ENCODE data around the gene PER3. TPM values are rescaled to one million over a fixed set of nuclear protein-coding genes. Genes with fewer than 3 reads are reported as not detected.

The PER3 gene
- total and polyA plus RNA-seq, 2 donors from 2014 or later: 5.1 to 23.8 TPM

GRCh38 chr1:7838714-7839113 is 54.6 kb downstream of the PER3 start:
- H3K4me3 ChIP-seq (ENCODE audit: low read length in 3 of 3): no peak overlapping the region
- peaks cover 0 to 74% (median 43%) of the 10 kb centered on the region in 3 donors for H3K36me3 ChIP-seq (ENCODE audit: control insufficient read depth in 2 of 3, insufficient read depth in 3 of 3, low read length in 3 of 3)
- intact Hi-C loops (cut with DNase I): no loop called here
- no peak for TF ChIP-seq CTCF (IDR thresholded peaks at IDR 0.05; ENCODE audit: borderline replicate concordance, extremely low read depth, insufficient read depth)
- DNase-seq (no peak), FAIRE-seq (no peak)
- H3K4me1 ChIP-seq (ENCODE audit: control insufficient read depth in 2 of 3, insufficient read depth in 2 of 3, low read depth in 1 of 3, low read length in 3 of 3): no peaks in the 10 kb centered on the region
- no peak overlapping the region for H3K27ac ChIP-seq (ENCODE audit: low read depth in 2 of 2, low read length in 2 of 2)
- H3K9me3 ChIP-seq (ENCODE audit: control insufficient read depth in 2 of 3, insufficient read depth in 1 of 3, low read length in 3 of 3): peaks cover 0 to 9% (median 5%) of the 10 kb centered on the region in 3 donors
- no peaks in the 10 kb centered on the region for H3K27me3 ChIP-seq (ENCODE audit: control insufficient read depth, insufficient read depth, low read length)
- H3K9ac ChIP-seq (ENCODE audit: low read length in 3 of 3): no peak overlapping the region

GRCh38 chr1:7839526-7839925 is 55.4 kb downstream of the PER3 start:
- no peak for DNase-seq
- intact Hi-C loops (cut with DNase I): no loop called here
- H3K4me1 ChIP-seq (ENCODE audit: control insufficient read depth in 2 of 3, insufficient read depth in 2 of 3, low read depth in 1 of 3, low read length in 3 of 3): no peaks in the 10 kb centered on the region
- H3K9me3 ChIP-seq (ENCODE audit: control insufficient read depth in 2 of 3, insufficient read depth in 1 of 3, low read length in 3 of 3): peaks cover 0 to 9% (median 5%) of the 10 kb centered on the region in 3 donors
- H3K27me3 ChIP-seq (ENCODE audit: control insufficient read depth, insufficient read depth, low read length): no peaks in the 10 kb centered on the region
- no peak for FAIRE-seq
- no peak for TF ChIP-seq CTCF (IDR thresholded peaks at IDR 0.05; ENCODE audit: borderline replicate concordance, extremely low read depth, insufficient read depth)
- H3K4me3 ChIP-seq (ENCODE audit: low read length in 3 of 3): no peak overlapping the region
- no peak overlapping the region for H3K27ac ChIP-seq (ENCODE audit: low read depth in 2 of 2, low read length in 2 of 2)
- no peak overlapping the region for H3K9ac ChIP-seq (ENCODE audit: low read length in 3 of 3)
- H3K36me3 ChIP-seq (ENCODE audit: control insufficient read depth in 2 of 3, insufficient read depth in 3 of 3, low read length in 3 of 3): peaks cover 0 to 80% (median 42%) of the 10 kb centered on the region in 3 donors

GRCh38 chr1:7842517-7842916 is 58.4 kb downstream of the PER3 start:
- DNase-seq (no peak), FAIRE-seq (no peak)
- TF ChIP-seq CTCF (IDR thresholded peaks at IDR 0.05; ENCODE audit: borderline replicate concordance, extremely low read depth, insufficient read depth): no peak
- no peaks in the 10 kb centered on the region for H3K27me3 ChIP-seq (ENCODE audit: control insufficient read depth, insufficient read depth, low read length)
- no peak overlapping the region for H3K4me3 ChIP-seq (ENCODE audit: low read length in 3 of 3)
- no peaks in the 10 kb centered on the region for H3K4me1 ChIP-seq (ENCODE audit: control insufficient read depth in 2 of 3, insufficient read depth in 2 of 3, low read depth in 1 of 3, low read length in 3 of 3)
- H3K9me3 ChIP-seq (ENCODE audit: control insufficient read depth in 2 of 3, insufficient read depth in 1 of 3, low read length in 3 of 3): peaks cover 0 to 9% (median 5%) of the 10 kb centered on the region in 3 donors
- H3K27ac ChIP-seq (ENCODE audit: low read depth in 2 of 2, low read length in 2 of 2): no peak overlapping the region
- intact Hi-C loops (cut with DNase I): no loop called here
- peaks cover 0 to 59% (median 29%) of the 10 kb centered on the region in 3 donors for H3K36me3 ChIP-seq (ENCODE audit: control insufficient read depth in 2 of 3, insufficient read depth in 3 of 3, low read length in 3 of 3)
- H3K9ac ChIP-seq (ENCODE audit: low read length in 3 of 3): no peak overlapping the region

- H3K27ac ChIP-seq (ENCODE audit: low read depth in 2 of 2, low read length in 2 of 2): no peak overlapping the region
- H3K36me3 ChIP-seq (ENCODE audit: control insufficient read depth in 2 of 3, insufficient read depth in 3 of 3, low read length in 3 of 3): peaks cover 0 to 35% (median 19%) of the 10 kb centered on the region in 3 donors
- no peak for TF ChIP-seq CTCF (IDR thresholded peaks at IDR 0.05; ENCODE audit: borderline replicate concordance, extremely low read depth, insufficient read depth)
- FAIRE-seq (no peak), DNase-seq (no peak)
- H3K9ac ChIP-seq (ENCODE audit: low read length in 3 of 3): no peak overlapping the region
- no peak overlapping the region for H3K4me3 ChIP-seq (ENCODE audit: low read length in 3 of 3)
- intact Hi-C loops (cut with DNase I): no loop called here
- no peaks in the 10 kb centered on the region for H3K27me3 ChIP-seq (ENCODE audit: control insufficient read depth, insufficient read depth, low read length)
- H3K9me3 ChIP-seq (ENCODE audit: control insufficient read depth in 2 of 3, insufficient read depth in 1 of 3, low read length in 3 of 3): no peaks in the 10 kb centered on the region
- H3K4me1 ChIP-seq (ENCODE audit: control insufficient read depth in 2 of 3, insufficient read depth in 2 of 3, low read depth in 1 of 3, low read length in 3 of 3): no peaks in the 10 kb centered on the region
Measured at GRCh38 chr1:7845761-7846160, 61.7 kb downstream of the PER3 start.
